ENCODE results near the gene ING3.

The ING3 gene

GRCh38 chr7:121023683-121024511, 73.3 kb downstream of the ING3 start:
- Histone ChIP-seq H4K91ac (ENCODE audit: low read depth, low read length, poor library complexity) (no peak overlapping the region), H2AFZ (ENCODE audit: low read length) (peak overlapping the region; percentile 72), H3K4me2 (ENCODE audit: insufficient read depth, low read length, poor library complexity, severe bottlenecking) (no peak overlapping the region), H3K18ac (ENCODE audit: low read length) (no peak overlapping the region), H3K36me3 (replicated peaks in 1 of 2; ENCODE audit: control insufficient read depth in 2 of 2, insufficient read depth in 2 of 2, low read length in 2 of 2) (no peaks in the 10 kb centered on the region), H3K27me3 (ENCODE audit: control insufficient read depth in 3 of 3, insufficient read depth in 3 of 3, low read depth in 1 of 3, low read length in 3 of 3) (no peaks in the 10 kb centered on the region), H3K4me3 (ENCODE audit: low read length in 2 of 2) (no peak overlapping the region), H2BK120ac (ENCODE audit: low read depth, low read length) (no peak overlapping the region), H2BK5ac (ENCODE audit: low read length) (no peak overlapping the region), H3K23ac (ENCODE audit: low read depth, low read length, poor library complexity) (no peak overlapping the region), H3K9ac (ENCODE audit: low read depth, low read length, poor library complexity) (no peak overlapping the region), H2BK15ac (ENCODE audit: low read length) (no peak overlapping the region), H3K27ac (replicated peaks; ENCODE audit: low read length) (no peak overlapping the region), H3K9me3 (replicated peaks in 1 of 2; ENCODE audit: control insufficient read depth in 2 of 2, insufficient read depth in 1 of 2, low read depth in 1 of 2, low read length in 2 of 2) (no peaks in the 10 kb centered on the region), H2BK12ac (ENCODE audit: low read length) (no peak overlapping the region), H2AK5ac (ENCODE audit: low read depth, low read length) (no peak overlapping the region), H3K4me1 (ENCODE audit: control insufficient read depth in 2 of 2, insufficient read depth in 1 of 2, low read depth in 1 of 2, low read length in 2 of 2) (peaks cover 0 to 3% of the 10 kb centered on the region in 2 donors), H3K4ac (ENCODE audit: low read length) (no peak overlapping the region), H3K14ac (ENCODE audit: low read length) (no peak overlapping the region), H4K8ac (ENCODE audit: low read depth, low read length) (no peak overlapping the region), H3K79me1 (ENCODE audit: low read depth, low read length) (no peaks in the 10 kb centered on the region)
- DNase-seq (ENCODE audit: low spot score) = no peak
- no CpG with 5 or more reads among the region's 8 CpGs for WGBS, 2 donors (ENCODE audit: extremely low coverage in 2 of 2, insufficient read length in 2 of 2, insufficient replicate concordance in 1 of 2)

GRCh38 chr7:121024611-121025010, 74.0 kb downstream of the ING3 start:
- no CpG with 5 or more reads among the region's 5 CpGs for WGBS, 2 donors (ENCODE audit: extremely low coverage in 2 of 2, insufficient read length in 2 of 2, insufficient replicate concordance in 1 of 2)
- Histone ChIP-seq H4K91ac (ENCODE audit: low read depth, low read length, poor library complexity) (no peak overlapping the region), H3K23ac (ENCODE audit: low read depth, low read length, poor library complexity) (no peak overlapping the region), H3K4me1 (ENCODE audit: control insufficient read depth in 2 of 2, insufficient read depth in 1 of 2, low read depth in 1 of 2, low read length in 2 of 2) (peaks cover 0 to 3% of the 10 kb centered on the region in 2 donors), H3K4me3 (ENCODE audit: low read length in 2 of 2) (no peak overlapping the region), H2BK15ac (ENCODE audit: low read length) (no peak overlapping the region), H3K18ac (ENCODE audit: low read length) (no peak overlapping the region), H3K27ac (replicated peaks; ENCODE audit: low read length) (no peak overlapping the region), H3K4me2 (ENCODE audit: insufficient read depth, low read length, poor library complexity, severe bottlenecking) (no peak overlapping the region), H3K79me1 (ENCODE audit: low read depth, low read length) (no peaks in the 10 kb centered on the region), H3K4ac (ENCODE audit: low read length) (no peak overlapping the region), H2BK12ac (ENCODE audit: low read length) (no peak overlapping the region), H3K9me3 (replicated peaks in 1 of 2; ENCODE audit: control insufficient read depth in 2 of 2, insufficient read depth in 1 of 2, low read depth in 1 of 2, low read length in 2 of 2) (no peaks in the 10 kb centered on the region), H2BK5ac (ENCODE audit: low read length) (no peak overlapping the region), H2AK5ac (ENCODE audit: low read depth, low read length) (no peak overlapping the region), H3K27me3 (ENCODE audit: control insufficient read depth in 3 of 3, insufficient read depth in 3 of 3, low read depth in 1 of 3, low read length in 3 of 3) (no peaks in the 10 kb centered on the region), H2AFZ (ENCODE audit: low read length) (peak overlapping the region; percentile 72), H3K9ac (ENCODE audit: low read depth, low read length, poor library complexity) (no peak overlapping the region), H4K8ac (ENCODE audit: low read depth, low read length) (no peak overlapping the region), H3K14ac (ENCODE audit: low read length) (no peak overlapping the region), H2BK120ac (ENCODE audit: low read depth, low read length) (no peak overlapping the region), H3K36me3 (replicated peaks in 1 of 2; ENCODE audit: control insufficient read depth in 2 of 2, insufficient read depth in 2 of 2, low read length in 2 of 2) (no peaks in the 10 kb centered on the region)
- no peak for DNase-seq (ENCODE audit: low spot score)

- Histone ChIP-seq H3K4ac (ENCODE audit: low read length) (no peak overlapping the region), H4K91ac (ENCODE audit: low read depth, low read length, poor library complexity) (no peak overlapping the region), H3K79me1 (ENCODE audit: low read depth, low read length) (no peaks in the 10 kb centered on the region), H3K36me3 (replicated peaks in 1 of 2; ENCODE audit: control insufficient read depth in 2 of 2, insufficient read depth in 2 of 2, low read length in 2 of 2) (no peaks in the 10 kb centered on the region), H2BK5ac (ENCODE audit: low read length) (no peak overlapping the region), H3K23ac (ENCODE audit: low read depth, low read length, poor library complexity) (no peak overlapping the region), H2BK15ac (ENCODE audit: low read length) (no peak overlapping the region), H3K4me3 (ENCODE audit: low read length in 2 of 2) (no peak overlapping the region), H2AFZ (ENCODE audit: low read length) (peak overlapping the region; percentile 13), H3K4me1 (ENCODE audit: control insufficient read depth in 2 of 2, insufficient read depth in 1 of 2, low read depth in 1 of 2, low read length in 2 of 2) (peaks cover 0 to 3% of the 10 kb centered on the region in 2 donors), H3K27me3 (ENCODE audit: control insufficient read depth in 3 of 3, insufficient read depth in 3 of 3, low read depth in 1 of 3, low read length in 3 of 3) (no peaks in the 10 kb centered on the region), H3K4me2 (ENCODE audit: insufficient read depth, low read length, poor library complexity, severe bottlenecking) (no peak overlapping the region), H3K9me3 (replicated peaks in 1 of 2; ENCODE audit: control insufficient read depth in 2 of 2, insufficient read depth in 1 of 2, low read depth in 1 of 2, low read length in 2 of 2) (no peaks in the 10 kb centered on the region), H2BK12ac (ENCODE audit: low read length) (no peak overlapping the region), H3K9ac (ENCODE audit: low read depth, low read length, poor library complexity) (no peak overlapping the region), H4K8ac (ENCODE audit: low read depth, low read length) (no peak overlapping the region), H2BK120ac (ENCODE audit: low read depth, low read length) (no peak overlapping the region), H3K14ac (ENCODE audit: low read length) (no peak overlapping the region), H3K27ac (replicated peaks; ENCODE audit: low read length) (no peak overlapping the region), H3K18ac (ENCODE audit: low read length) (no peak overlapping the region), H2AK5ac (ENCODE audit: low read depth, low read length) (no peak overlapping the region)
- no peak for DNase-seq (ENCODE audit: low spot score)
- WGBS, 2 donors (ENCODE audit: extremely low coverage in 2 of 2, insufficient read length in 2 of 2, insufficient replicate concordance in 1 of 2) = no CpG with 5 or more reads among the region's 1 CpG
Observed at GRCh38 chr7:121026159-121026558, 75.6 kb downstream of the ING3 start.

- no peak overlapping the region for H3K18ac ChIP-seq (ENCODE audit: low read length)
- no peak overlapping the region for H2BK15ac ChIP-seq (ENCODE audit: low read length)
- no peak overlapping the region for H3K14ac ChIP-seq (ENCODE audit: low read length)
- no peak overlapping the region for H4K8ac ChIP-seq (ENCODE audit: low read depth, low read length)
- no peak overlapping the region for H3K27ac ChIP-seq (replicated peaks; ENCODE audit: low read length)
- no peak overlapping the region for H2BK120ac ChIP-seq (ENCODE audit: low read depth, low read length)
- no peak overlapping the region for H3K4me3 ChIP-seq (ENCODE audit: low read length in 2 of 2)
- H3K4me2 ChIP-seq (ENCODE audit: insufficient read depth, low read length, poor library complexity, severe bottlenecking) = no peak overlapping the region
- no peaks in the 10 kb centered on the region for H3K79me1 ChIP-seq (ENCODE audit: low read depth, low read length)
- H3K4me1 ChIP-seq (ENCODE audit: control insufficient read depth in 2 of 2, insufficient read depth in 1 of 2, low read depth in 1 of 2, low read length in 2 of 2) = peaks cover 0 to 3% of the 10 kb centered on the region in 2 donors
- no peaks in the 10 kb centered on the region for H3K9me3 ChIP-seq (replicated peaks in 1 of 2; ENCODE audit: control insufficient read depth in 2 of 2, insufficient read depth in 1 of 2, low read depth in 1 of 2, low read length in 2 of 2)
- H4K91ac ChIP-seq (ENCODE audit: low read depth, low read length, poor library complexity) = no peak overlapping the region
- H3K23ac ChIP-seq (ENCODE audit: low read depth, low read length, poor library complexity) = no peak overlapping the region
- H2AK5ac ChIP-seq (ENCODE audit: low read depth, low read length) = no peak overlapping the region
- no CpG with 5 or more reads among the region's 3 CpGs for WGBS, 2 donors (ENCODE audit: extremely low coverage in 2 of 2, insufficient read length in 2 of 2, insufficient replicate concordance in 1 of 2)
- no peak overlapping the region for H2BK12ac ChIP-seq (ENCODE audit: low read length)
- no peak overlapping the region for H3K9ac ChIP-seq (ENCODE audit: low read depth, low read length, poor library complexity)
- no peak overlapping the region for H3K4ac ChIP-seq (ENCODE audit: low read length)
- H3K36me3 ChIP-seq (replicated peaks in 1 of 2; ENCODE audit: control insufficient read depth in 2 of 2, insufficient read depth in 2 of 2, low read length in 2 of 2) = no peaks in the 10 kb centered on the region
- H3K27me3 ChIP-seq (ENCODE audit: control insufficient read depth in 3 of 3, insufficient read depth in 3 of 3, low read depth in 1 of 3, low read length in 3 of 3) = no peaks in the 10 kb centered on the region
- no peak for DNase-seq (ENCODE audit: low spot score)
- no peak overlapping the region for H2BK5ac ChIP-seq (ENCODE audit: low read length)
- H2AFZ ChIP-seq (ENCODE audit: low read length) = no peak overlapping the region
Observed at GRCh38 chr7:121026577-121027111, 76.1 kb downstream of the ING3 start.

All from neuronal stem cell (in vitro differentiated cells).